RPMI8226 (cell line): ENCODE data around the gene VEPH1.
"Not testable (repeated sequence)": the region's sequence is repeated elsewhere in the genome, so short reads cannot be mapped to it uniquely, and the experiment has no call there.

Experiments
- DNase-seq: peaks from one replicate; pipeline ENCODE4 v3.0.0-alpha.2; 2015

Gene VEPH1

DNA sequence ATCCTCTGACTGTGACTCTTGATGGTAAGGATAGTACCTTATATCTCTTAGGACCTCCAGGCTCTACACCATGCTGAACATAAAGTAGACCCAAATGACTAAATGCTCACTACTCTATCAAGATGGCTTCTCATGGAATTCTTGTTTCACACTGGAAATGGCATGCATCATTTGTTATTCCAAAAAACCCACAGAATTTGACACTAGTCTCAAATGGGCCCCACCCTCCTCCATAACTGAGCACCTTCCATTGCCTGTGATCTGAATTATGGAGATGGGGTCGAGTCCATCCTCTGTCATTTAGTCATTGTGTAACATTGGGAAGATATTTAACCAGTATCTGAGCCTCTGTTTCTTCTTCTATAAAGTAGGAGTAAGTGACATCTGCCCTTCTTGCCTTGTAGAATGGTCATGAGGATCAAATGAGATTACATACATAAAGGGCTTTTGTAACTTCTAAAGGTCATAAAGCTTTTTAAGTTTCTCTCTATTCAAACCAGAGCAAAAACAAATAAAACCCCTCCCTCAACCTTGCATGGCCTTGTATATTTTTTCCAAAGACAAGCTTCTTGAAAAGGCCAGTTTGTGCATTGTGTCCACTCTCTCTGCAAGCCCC, 123.6 kb downstream of the VEPH1 start:
- no peak for DNase-seq

DNA sequence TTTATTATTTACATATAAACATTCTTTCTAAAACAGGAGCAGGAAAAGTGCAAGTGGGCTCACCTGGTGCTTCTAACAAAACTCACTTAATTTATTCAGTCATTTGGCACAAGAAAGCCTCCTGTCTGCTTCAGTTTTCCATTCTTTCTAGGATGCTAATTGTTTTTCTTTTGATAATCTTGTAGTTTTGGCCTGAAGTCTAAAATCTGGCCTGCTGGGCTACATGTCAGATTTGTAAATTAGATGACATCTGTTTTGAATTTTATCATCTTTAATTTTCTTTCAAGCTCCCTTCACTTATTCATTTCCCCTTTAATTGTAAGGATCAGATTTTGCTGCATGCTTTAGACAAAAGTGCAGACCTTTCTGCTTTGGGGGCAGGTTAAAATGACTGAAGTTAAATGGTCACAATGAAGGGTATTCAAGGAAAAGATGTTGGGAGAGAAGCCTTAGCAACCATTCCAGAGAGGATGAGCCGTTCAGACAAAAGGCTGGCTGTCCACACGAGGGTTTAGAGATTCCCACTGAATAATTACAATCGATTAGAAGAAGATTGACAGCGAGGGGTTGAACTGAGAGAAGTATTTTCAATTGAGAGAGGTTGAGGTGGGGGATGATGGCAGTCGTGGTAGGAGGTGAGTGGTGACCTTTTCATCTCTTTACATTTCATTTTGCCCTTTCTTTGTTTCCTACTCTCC, 126.5 kb downstream of the VEPH1 start:
- DNase-seq: no peak

GRCh38 chr3:157375342-157375986, 127.8 kb downstream of the VEPH1 start:
- no peak for DNase-seq

DNA sequence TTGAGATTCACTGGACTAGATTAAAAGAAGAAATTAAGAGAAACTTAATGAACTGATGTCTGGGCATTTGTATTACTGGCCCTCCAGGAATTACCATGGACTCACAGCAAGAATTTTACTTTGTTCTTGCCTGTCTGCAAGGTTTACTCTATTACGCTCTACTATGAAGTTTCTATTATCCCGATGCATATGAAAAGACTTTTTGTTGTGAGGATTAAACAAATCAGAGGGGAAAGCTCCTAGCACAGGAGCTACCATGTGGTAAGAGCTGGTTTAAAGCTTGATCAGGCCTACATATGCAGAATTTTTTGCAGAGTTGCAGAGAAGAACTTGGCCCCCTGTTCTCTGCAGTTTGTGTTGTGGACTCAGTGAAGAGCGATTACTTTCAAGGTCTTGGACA, 128.3 kb downstream of the VEPH1 start:
- DNase-seq: no peak

GRCh38 chr3:157373783-157374182, 129.4 kb downstream of the VEPH1 start:
- no peak for DNase-seq

DNA sequence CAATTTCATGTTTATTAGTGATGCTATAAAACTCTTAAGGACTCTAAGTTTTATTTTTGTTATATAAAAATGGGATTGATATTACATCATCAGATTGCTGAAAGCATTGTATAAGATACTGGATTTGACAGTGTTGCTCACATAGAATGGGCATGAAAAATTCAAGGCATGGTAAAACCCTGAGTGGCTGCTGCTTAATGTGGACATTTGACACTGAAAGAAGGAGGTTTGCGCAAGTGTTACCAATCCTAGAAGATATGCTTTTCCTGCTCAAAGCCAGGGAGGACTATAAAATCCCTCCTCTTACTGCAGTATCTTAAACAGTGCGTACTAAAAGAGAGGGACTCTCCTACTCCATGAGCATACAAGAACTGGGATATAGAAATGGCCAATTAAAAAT, 132.3 kb downstream of the VEPH1 start:
- no peak for DNase-seq

DNA sequence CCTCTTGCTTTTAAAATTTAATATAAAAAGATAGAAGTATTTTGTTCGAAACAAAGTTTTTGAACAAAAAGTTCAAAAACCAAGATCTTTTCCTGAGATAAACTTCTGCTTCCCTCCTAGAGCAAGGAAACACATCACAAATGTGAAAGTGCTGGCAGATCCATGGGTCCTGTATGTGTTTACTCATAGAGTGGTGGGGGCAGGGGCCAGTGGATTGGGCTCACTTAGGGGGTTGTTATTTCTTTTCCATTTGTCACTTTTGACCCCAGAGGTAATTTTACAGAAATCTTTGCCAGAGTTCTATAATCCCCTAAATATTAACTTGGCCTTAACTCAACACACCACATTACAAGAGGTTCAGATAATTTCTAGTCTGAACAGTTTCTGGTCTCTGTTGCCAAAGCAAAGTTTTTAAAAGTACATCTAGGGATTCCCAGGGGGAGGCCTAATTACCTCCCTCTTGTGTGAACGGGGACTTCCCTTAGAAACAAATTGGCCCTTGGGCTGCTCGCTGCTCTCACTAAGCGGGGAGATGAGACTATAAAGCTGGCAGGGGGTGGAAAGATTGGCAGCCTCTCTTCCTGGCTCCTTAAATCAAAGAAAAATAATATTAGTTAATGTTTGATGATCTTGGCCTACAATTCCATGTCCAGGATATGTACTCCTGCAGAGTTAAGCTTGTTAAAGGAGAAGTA, 133.3 kb downstream of the VEPH1 start:
- no peak for DNase-seq

DNA sequence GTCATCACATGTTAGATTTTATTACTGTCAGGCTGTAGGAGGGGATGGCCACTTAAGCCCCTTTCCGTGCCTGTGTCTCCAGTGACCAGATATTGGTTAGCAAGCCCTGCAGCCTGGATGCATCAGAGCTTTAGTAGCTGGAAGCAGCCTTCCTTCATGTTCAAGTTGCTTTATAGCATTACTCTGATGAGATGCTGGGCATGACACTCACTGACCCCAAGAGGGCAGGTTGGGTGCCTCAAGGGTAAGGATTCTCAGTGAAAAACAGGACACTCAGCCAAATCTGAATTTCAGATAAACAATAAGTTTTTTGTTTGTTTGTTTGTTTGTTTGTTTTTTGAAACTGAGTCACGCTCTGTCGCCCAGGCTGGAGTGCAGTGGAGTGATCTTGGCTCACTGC, 135.0 kb downstream of the VEPH1 start:
- no peak for DNase-seq

- DNase-seq: no peak
Measured at GRCh38 chr3:157363393-157363792, 139.8 kb downstream of the VEPH1 start.

- no peak for DNase-seq
Measured at GRCh38 chr3:157362348-157362747, 140.9 kb downstream of the VEPH1 start.

GRCh38 chr3:157360044-157360443, 143.2 kb downstream of the VEPH1 start:
- DNase-seq: no peak

DNA sequence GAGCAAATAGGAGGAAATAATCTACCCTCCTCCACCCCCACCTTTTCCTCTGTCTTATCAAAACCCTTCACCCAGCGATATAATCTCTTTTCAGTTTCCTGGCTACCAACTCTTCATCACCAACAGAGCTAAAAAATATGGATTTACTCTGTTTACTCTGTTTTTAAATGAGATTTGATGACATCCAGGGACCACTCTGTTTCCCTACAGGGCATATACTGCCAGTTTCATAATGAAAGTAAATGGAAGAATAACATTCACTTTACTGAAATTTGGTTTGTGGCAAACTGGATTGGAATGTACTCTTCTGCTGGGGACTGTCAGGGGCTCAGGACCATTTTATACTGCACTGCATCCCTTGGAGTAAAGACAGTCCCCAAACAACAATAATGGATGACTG, 146.7 kb downstream of the VEPH1 start:
- no peak for DNase-seq

DNA sequence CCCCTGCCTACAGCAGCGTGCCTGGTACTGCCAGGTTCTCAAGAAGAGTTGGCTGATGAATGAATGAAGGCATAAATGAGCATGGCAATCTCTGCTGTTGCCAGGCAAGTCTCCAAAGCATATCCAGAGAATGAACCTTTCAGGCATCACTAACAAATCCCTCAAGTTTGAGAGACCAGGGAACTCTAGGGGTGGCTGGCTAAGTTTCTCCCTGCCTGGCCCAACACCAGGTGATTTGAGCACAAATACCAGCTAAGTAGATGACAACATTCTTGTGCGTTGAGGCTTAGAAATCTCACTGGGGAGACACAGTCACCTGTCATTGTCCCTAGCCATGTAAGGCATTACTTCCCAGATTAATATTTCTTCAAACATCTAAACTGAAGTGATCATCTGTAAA, 147.9 kb downstream of the VEPH1 start:
- DNase-seq: no peak

GRCh38 chr3:157354722-157355121, 148.5 kb downstream of the VEPH1 start:
- DNase-seq: peak; percentile 12

GRCh38 chr3:157354254-157354653, 149.0 kb downstream of the VEPH1 start:
- DNase-seq: no peak

GRCh38 chr3:157353652-157354051, 149.6 kb downstream of the VEPH1 start:
- no peak for DNase-seq

GRCh38 chr3:157351981-157352380, 151.2 kb downstream of the VEPH1 start:
- DNase-seq: no peak

DNA sequence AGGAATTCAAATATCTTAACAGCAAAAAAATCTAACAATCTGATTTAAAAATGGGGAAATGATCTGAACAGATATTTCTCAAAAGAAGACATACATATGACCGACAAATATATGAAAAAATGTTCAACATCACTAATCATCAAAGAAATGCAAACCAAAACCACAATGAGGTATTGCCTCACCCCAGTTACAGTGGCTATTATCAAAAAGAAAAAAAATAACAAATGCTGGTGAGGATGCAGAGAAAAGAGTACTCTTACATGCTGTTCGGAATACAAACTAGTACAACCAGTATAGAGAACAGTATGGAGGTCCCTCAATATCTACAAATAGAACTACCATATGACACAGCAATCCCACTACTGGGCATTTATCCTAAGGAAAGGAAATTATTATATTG, 152.6 kb downstream of the VEPH1 start:
- not testable (repeated sequence) for DNase-seq

- DNase-seq: not testable (repeated sequence)
Measured at GRCh38 chr3:157348304-157349075, 154.7 kb downstream of the VEPH1 start.

DNA sequence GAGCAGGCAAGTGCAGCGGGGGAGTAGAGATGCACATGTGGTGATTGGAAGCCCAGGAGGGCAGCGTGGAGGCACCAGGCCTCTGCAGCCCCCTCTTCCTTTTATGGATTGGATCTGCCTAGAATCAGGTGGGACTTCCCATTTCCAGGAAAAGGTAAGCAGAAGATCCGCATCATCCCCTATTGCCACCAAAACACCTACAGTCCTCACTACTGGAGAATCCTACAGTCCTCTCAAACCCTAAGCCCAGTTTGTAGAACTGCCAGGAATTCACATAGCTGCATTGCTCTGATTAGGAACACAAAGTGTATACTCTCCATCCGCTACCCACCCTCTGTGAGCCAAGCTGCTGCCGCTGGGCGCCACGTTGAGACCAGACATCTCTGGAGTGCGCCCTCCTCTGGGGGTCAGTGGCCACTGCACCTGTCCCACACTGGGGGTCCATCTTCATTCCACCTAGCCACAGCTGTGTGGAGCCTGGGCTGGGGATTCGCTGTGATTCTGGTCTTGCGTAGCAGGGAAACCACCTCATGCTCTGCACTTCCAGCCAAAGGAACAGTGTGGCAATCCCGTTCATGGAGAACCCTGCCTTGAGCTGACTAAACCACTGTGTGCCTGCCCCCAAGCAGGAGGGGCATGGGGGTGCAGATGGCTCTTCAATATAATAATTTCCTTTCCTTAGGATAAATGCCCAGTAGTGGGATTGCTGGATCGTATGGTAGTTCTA, 155.5 kb downstream of the VEPH1 start:
- no peak for DNase-seq

GRCh38 chr3:157336252-157337009, 166.8 kb downstream of the VEPH1 start:
- DNase-seq: no peak
